SIG-M5 treated with dmso at 0.1 percent for 504 hours (cell line): ENCODE results near the gene MOB3B.

Experiments used
- DNase-seq: peaks from one replicate; lab custom pipeline; 2025; ENCODE audit not compliant: unreplicated experiment; lab: John Stamatoyannopoulos, UW

Gene MOB3B

DNA sequence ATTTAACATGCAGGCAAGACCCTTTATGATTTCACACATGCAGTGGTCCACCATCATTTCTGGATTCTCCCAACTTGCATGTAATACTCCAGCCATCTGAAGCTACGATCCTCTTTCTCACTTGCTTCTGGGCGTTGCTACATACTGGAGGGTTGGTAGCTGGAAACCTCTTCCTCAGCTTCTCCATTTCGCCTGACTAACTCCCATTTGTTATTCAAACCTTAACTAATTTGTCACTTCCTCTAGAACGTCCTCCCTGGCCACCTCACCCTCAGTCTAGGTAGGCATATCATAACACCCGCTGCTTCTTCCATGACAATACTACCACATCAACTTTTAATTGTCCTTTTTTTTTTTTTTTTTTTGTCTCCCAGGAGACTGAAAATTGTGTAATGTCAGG is 160.0 kb downstream of the MOB3B start:
- DNase-seq: no peak

DNA sequence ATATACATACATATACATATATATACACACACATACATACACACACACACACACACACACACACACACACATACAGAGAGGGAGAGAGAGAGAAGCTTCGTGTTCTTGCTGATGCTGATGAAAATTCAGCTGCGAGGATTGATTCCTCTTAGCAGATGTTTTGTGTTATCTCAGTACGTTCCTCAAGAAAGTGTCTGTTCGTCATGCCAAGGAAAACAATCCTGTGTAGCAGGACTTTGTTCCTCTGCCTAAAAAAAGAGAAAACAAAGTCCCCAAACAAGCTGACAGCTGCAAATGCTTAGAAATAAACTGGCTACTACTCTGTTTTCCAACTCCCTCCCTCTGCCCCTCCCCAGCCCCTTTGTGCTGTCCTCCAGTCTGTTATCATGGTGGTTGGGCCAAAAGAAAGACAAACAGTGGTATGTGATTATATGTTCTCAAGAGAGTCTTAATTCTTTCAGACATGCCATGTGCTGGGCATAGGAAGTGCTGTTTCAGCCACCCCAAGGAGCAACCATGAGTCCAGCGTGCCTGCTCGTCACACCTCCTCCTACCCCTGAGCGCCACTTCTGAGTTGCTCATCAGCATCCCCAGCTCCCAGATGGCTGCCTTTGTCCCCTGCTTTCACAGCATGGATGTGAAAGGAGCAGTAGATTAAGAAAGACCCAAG is 161.2 kb downstream of the MOB3B start:
- DNase-seq: no peak

DNA sequence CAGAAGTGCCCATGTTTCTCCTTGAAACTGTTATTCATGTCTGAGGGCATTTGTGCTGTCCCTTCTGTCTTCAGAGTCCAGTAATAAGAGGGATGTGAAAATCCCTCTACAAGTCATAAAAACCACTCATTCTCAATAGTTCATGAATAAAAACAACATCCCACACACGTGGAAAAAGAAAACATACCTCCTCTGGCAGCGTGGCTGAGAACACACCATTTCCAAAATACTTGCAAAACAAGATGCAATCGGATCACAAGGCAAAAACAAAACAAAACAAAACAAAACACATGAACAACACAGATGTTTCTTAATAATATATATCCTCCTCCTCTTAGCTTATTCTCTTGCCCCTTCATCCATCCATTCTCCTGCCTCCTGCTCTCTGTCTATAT is 161.7 kb downstream of the MOB3B start:
- DNase-seq: no peak

DNA sequence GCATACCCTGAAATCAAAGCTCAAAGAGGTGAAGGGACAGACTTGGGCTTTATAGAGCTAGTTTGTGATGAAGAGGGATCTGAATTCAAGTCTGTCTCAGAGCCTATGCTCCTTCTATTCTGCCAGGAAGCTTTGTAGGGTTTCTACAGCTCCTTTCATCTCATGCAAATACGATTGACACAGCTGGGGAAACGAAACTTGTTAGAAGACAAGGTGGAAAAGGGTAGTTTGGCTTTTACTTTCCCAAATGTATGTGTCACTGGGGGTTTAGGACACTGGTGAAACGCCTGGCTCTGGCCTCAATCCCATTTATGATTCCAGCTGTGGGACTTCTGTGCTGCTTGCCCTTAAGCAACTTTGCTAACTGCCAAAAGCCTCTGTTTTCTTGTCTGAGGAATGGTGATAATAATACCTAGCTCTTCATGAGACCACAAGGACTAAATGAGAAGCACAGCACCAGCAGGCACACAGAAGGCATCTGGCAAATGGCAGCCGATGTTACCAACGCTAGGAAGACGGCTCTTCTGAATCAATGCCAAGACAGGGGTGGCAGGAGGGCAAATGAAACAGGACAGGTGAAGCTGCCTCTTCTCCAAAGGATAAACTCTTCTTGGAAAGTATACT is 162.3 kb downstream of the MOB3B start:
- DNase-seq: no peak

DNA sequence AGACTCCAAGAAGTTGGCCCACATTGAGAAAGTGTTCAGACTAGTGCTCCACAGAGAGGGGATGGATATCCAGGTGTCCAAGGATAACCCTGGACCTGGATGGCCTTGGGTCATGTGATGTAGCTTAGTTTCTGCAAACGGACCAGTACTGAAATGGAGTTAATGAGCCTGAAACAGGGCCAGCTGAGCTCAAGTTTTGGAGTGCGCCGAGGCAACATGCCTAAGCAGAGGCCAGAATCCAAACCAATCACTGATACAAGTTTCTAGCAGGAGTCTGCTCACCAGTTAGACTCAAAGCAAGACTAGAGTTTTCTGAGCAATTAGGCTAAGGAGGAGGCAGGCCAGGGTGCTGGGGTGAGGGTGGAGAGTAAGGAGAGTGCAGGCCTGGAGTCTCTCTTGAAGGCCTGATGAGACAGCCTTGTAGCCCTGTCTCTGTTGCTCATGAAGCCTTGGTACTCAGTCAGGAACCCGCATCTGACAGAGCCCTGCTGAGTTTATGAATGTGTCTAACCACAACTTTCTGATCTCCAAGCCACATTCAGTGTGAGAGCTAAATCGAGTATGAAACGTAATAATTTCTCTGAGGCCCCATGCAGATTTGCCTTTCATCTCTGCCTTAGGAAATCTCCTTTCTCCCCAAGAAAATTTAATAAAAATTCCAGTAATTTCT is 163.8 kb downstream of the MOB3B start:
- DNase-seq: peak; percentile 5

DNA sequence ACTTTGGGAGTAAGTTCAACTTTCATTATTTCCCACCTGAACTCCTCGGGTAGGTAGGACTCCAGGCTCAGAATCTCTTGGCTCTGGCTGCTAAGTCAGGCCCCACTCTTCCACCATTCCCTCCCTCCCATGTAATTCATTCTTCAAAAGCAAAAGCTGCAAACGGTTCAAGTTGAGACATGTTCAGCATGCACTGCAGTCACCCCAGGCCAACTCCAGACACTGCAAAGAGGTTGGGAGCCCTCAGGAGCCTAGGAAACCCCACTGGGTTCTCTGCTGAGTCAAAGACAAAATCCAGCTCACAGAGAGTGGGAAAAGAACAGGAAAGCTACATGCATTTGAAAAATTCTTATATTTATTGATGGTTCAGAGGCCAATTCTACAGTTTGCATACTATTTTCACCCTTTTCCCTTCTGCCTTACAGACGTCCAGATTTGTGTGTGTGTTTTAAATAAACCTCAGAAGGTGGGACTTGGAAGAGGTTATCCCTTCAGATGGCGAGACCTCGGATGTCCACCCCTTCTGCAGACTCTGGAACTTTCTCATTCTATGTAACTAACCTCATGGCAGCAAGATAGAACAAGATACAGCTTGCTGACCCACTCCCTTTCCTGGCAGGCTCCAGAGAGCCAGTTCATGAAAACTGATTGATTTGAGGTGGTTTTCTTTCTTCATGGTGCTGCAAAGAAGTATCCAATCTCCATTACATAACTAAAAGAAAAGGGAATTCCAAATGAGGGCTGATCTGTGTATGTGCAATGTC is 167.0 kb downstream of the MOB3B start:
- DNase-seq: no peak

DNA sequence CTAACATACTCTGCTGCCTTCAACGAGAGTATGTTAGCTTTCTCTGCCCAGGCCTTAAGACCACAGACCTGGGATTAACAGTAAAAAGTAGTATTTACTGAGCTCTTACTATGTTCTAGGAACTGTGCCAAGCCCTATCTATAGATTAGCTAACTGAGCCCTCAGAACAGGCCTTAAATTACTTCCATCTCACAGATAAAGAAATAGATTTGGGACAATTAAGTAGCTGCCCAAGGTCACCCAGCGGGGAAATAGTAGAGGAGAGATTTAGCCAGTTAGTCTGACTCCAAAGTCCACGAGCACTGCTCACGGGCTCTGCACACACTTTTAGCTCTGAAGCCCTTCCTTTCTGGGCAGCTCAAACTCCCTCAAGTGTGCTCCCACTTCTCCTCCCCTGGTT is 168.1 kb downstream of the MOB3B start:
- DNase-seq: no peak

DNA sequence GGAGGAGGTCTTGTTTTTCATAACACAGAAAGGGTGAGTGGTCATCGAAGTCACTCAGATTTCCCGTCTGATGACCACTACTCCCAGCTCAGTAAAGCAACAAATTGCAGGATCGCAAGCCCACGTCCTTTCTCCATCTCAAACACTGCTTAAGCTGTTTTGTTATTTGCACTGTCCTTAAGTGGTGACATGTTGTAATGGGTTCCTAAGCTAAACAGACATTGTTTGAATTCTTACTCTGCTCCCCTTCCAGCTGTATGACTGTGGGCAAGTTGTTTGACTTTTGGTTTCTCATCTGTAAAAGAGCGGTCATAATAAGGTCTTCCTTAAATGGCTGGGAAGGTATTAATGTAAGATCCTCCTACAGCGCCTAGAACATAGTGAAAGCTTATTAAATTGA is 169.9 kb downstream of the MOB3B start:
- DNase-seq: no peak

DNA sequence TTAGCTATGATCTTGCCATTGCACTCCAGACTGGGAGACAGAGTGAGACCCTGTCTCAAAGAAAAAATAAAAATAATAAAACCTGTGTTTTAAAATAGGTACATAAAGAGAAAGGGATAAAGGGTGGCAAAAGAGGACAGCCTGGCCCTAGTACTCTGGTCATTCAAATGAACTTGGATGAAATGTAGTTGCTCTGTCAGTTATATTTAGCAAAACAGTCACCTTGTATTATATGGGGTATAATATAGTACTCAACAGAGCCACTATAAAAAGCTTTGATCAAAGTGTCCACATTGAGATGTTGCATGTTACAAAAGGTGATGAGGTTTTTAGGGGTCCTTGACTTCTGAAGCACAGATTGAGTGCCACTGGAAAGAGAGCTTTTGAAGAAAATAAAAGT is 171.6 kb downstream of the MOB3B start:
- DNase-seq: no peak

DNA sequence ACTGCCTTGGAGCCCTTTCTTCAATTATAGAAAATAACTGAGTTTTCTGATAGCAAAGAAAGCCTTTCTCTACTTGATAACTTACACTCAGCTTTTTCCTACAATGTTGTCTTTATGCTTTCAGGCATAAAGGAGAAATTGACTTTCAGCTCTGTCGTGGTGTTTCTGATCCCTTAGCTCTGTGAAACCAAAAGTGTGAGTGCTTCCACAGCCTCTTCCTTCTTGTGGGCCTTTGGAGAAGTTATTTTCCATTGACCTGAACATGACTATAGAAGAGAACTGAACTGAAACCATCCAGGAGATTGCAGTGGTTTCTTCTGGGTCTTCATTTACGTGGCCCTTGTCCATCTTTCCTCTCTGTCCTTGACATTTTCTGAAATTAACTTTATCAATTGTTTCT is 173.2 kb downstream of the MOB3B start:
- no peak for DNase-seq

DNA sequence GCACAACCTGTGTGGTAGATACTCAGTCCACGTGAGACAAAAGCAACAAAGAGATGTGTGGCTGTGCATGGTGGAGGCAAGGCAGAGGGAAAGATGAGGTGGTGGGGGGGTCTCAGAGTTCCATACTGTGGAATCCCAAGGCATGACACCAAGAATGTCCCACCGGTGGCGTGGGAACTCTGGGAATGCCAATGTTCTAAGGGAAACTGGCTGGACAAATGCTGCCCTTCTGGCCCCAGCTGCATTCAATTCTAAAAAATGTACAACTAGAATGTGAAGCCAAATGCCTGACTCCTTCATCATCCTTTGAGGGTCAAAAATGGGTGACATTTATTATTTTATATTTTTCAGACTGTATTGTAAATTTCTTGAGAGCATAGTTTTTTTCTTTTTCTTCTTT is 174.4 kb downstream of the MOB3B start:
- no peak for DNase-seq

DNA sequence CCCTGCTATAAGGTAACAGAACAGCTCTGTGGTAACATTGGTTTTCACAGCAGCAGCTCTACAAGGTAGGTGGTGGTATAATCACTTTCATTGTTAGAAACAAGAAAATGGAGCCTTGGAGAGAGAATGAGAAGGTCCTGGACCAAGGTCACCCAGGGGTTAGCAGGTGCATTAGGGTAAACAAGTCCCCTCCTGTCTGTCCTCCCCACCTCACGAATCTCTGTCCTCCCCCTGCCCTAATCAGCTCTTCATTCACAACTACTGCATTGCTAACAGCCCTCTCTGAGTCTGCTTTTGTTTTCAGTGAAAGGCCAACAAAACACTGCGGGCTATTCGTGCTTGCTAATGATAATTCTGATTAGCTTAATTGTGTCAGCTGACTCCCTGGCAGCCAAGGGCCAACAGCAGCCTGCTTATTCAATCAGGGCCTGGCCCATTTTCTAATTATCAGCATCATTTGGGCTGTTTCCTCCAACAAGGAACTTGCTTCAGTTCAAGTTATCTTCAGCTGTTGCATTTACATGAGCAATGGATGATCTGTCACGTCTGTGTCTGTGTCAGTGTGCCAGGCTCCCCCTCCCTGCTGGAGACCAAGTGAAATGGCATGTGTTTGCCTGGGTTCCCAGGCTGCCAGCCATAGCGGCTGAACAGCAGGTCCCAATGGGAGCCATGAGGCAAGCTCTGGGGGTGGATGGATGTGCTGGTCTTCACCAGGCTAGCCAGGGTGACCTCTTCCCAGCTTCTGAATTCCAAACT is 176.0 kb downstream of the MOB3B start:
- DNase-seq: no peak

DNA sequence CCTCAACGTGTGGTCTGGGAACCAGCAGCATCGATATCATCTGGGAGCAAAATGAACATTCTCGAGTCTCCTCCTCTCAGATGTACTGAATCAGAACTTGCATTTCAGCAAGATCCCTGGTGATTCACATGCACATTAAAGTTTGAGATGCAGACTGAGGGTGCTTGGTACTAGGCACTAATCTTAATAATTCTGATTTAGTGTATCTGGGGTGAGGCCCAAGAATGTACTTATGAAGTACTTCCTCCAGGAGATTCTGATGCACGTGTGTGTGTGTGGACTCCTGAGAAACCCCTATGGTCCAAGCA is 176.5 kb downstream of the MOB3B start:
- DNase-seq: no peak

DNA sequence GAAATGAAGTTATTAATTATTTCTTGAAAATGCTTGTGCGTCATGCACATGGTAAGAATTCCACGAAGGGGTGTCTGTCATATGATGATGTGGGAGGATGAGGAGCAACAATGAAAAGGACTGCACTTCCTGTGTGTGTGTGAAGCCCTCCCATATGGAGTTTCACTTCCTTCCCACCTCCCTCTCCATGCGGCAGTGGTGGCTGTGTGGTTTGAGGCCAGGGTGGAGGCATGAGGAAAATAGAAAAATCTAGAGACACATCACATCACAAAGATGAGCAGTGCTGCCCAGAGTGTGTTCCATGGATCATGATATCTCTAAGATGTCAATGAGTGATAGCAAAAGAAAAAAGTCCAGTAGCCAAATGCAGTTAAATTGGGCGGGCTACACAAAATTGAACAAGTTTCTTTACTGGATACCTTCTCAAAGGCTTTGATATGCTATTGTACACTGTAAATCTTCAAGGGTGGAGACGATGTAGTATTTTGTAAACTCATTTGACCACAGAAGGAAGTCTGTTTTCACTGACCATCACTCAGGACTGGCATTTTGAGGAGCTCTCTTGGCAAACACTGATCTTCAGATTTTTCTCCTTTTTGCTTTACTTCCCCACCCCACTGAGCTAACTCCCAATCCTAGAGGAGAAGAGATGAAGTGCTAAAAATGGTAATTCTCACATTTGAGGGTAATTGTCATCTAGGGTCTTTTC is 177.0 kb downstream of the MOB3B start:
- peak; percentile 46 for DNase-seq

DNA sequence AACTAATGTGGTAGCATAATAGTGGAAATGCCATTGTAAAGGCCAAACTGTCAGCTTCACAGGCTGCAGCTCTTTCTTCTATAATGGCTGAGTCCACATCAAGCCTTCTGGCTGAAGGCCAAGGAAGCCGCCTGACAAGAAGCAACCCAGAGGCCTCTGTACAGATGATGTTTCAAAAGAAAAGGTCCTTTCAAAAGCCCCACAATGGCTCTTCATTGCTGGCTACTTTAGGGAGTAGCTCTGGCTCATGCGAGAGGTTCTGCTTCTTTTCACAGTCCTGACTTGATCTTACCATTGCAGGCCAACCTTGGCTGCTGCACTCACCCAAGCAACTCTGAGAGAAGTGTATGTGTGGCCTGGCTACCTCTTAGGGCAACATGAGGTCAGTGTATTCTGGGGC is 178.2 kb downstream of the MOB3B start:
- no peak for DNase-seq

DNA sequence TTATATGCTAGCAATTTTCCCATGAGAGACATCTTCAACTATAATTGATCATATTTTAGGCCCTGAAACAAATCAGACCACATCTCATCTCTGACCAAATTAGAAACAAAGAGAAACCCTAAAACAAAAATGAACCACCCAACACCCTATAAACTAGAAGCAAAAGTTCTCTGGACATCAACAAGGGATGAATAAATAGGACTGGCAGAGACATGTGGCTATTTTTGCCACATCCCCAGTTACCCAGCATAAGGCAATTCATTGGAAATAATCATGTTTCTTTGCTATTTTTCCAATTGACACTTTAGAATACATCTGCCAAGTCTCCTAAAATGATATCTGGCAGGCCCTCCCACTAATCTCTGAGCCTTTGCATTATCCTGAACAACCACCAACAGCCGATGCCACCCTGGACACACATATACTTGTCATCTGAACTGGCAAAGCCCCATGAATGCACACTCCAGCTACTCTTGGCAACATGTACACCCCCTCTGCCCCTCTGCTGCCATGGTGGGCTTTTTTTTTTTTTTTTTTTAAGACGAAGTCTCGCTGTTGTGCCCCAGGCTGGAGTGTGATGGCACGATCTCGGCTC is 179.1 kb downstream of the MOB3B start:
- DNase-seq: no peak

DNA sequence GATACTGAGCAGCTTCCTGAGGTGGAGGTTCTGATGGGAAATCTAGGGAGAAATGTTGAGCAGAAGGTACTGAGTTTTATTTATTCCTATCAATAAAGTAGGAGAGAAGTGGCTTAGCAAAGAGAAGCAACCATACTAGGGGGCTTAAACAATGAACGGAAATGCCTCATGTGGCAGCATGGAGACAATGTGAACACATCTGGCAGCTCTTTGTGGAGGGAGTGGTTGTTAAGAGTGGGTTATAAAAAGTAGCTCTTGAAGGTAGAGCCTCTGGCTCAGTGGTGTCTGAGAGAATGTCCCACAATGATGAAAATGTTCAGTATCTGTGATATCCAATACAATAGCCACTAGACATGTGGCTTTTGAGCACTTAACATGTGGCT is 179.9 kb downstream of the MOB3B start:
- no peak for DNase-seq

DNA sequence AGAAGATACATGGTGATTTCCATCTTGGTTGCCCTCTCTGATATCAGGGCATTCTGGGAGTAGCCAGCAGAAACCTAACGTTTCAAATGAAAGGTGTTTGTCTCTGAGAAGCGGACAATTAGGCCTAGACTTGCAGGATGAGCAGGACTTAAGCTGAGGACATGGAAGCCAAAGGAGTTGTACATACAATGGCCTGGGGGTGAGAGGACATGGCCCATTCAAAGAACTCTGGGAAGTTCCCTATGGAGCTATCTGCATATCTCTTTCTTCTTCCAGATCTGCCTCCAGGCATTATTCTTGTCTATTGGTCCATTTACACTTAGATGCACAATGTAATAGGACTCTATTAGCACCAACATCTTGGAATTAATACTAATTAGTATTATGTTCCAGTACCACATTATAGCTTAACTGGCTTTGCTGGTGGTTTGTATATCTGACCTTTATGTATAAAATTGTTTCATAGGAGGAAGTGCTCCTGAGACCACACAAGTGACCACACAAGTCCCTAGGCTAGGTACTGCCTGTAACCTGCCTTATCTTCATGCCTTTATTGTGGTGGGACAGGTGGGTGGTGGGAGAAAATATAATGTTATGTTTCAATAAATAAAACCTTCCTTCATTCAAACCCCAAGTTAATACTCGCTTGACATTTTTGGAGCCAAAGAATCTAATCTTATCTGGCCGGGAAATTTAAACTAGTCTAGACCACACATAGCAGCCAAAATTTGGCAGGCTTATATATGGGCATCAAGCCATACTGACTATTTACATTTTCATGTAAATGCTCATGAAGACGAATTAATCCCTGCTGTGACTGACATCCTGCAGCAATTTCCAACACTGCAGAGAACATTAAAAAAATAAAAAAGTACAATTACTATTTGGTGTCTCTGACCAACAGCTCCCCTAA is 180.6 kb downstream of the MOB3B start:
- no peak for DNase-seq

DNA sequence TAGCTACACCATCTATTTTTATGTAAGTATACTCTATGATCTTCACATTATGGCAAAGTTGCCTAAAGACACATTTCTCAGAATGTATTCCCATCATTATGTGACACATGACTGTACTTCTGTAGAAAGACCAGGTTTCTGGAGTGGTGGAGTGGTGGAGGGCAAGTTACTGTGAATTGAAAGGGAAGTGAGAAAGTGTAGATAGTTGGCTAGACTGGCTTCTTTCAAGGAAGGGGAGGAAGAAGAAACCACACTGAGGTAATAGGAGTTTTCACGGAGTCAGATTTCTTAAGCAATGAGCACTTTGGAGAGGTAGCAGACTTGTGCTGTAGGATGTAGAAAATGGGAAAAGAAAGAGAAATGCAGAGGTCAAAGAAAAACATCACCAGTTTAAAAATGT is 181.7 kb downstream of the MOB3B start:
- peak; percentile 39 for DNase-seq
